Lower leg skin (tissue), 3 donors: ENCODE data around the gene NOD2.

Experiments used
- POLR2A ChIP-seq, 2 donors: fragments of 450-650 bp; IDR thresholded peaks; one replicate each; pipeline ENCODE4 v1.6.1; 2016 to 2017; ENCODE audit warnings: antibody characterized with exemption in 2 of 2, mild to moderate bottlenecking in 1 of 2, moderate library complexity in 1 of 2
- TF ChIP-seq, protein P1 (sequence below), 3 donors: fragments of 450-650 bp; IDR thresholded peaks; one replicate each; pipeline ENCODE4 v1.5.1; 2016; ENCODE audit warnings: antibody characterized with exemption in 3 of 3, mild to moderate bottlenecking in 3 of 3, moderate library complexity in 2 of 3

DNA sequence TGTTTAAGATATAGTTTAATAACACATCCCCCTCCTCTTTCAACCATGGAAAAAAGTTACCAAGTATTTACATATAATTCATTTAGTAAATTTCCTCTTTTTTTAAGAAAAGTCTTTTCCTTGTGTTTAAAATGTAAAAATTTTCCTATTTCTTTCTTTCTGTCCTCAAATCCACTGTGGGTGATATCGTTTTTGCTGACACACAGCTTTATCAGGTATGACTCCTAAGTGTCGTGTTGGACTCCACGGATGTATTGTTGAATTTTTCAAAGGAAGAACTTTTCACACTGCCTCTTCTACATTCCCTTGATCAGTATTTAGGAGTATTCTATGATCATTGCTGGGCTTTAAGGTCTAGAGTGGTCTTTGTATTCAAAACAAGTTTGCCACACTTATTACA, 81.6 kb downstream of the NOD2 start:
- TF ChIP-seq, protein P1, sequence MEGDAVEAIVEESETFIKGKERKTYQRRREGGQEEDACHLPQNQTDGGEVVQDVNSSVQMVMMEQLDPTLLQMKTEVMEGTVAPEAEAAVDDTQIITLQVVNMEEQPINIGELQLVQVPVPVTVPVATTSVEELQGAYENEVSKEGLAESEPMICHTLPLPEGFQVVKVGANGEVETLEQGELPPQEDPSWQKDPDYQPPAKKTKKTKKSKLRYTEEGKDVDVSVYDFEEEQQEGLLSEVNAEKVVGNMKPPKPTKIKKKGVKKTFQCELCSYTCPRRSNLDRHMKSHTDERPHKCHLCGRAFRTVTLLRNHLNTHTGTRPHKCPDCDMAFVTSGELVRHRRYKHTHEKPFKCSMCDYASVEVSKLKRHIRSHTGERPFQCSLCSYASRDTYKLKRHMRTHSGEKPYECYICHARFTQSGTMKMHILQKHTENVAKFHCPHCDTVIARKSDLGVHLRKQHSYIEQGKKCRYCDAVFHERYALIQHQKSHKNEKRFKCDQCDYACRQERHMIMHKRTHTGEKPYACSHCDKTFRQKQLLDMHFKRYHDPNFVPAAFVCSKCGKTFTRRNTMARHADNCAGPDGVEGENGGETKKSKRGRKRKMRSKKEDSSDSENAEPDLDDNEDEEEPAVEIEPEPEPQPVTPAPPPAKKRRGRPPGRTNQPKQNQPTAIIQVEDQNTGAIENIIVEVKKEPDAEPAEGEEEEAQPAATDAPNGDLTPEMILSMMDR (IDR thresholded peaks at IDR 0.05), result no peak
- TF ChIP-seq POLR2A (IDR thresholded peaks at IDR 0.05), result no peak
